CD4-positive, alpha-beta memory T cell (primary cell): ENCODE data around the gene PCBP1. TPM values are rescaled to one million over a fixed set of nuclear protein-coding genes. Genes with fewer than 3 reads are reported as not detected.
"Not testable (repeated sequence)": the region's sequence is repeated elsewhere in the genome, so short reads cannot be mapped to it uniquely, and the experiment has no call there.

Experiments used
- CTCF ChIA-PET: fragments of 350-600 bp; sonication (Branson Sonifier 250); formaldehyde crosslinking; loops from one replicate; lab custom pipeline; 2021; ENCODE audit warnings: inconsistent platforms; ENCODE audit not compliant: partially characterized antibody; lab: Charles Lee
- POLR2A ChIA-PET: fragments of 350-600 bp; sonication (Branson Sonifier 250); formaldehyde crosslinking; loops from one replicate; lab custom pipeline; 2021; ENCODE audit not compliant: partially characterized antibody; lab: Charles Lee
- DNase-seq, 5 donors: peaks; one replicate each; pipeline versions ENCODE4 v3.0.0 to v3.0.0-alpha.2; 2020 to 2022; ENCODE audit warnings: mixed read lengths in 1 of 5
- H3K27ac ChIP-seq: one replicate; pipeline ENCODE4 v1.7.0; 2013; ENCODE audit warnings: low read depth, low read length
- H3K27me3 ChIP-seq: 2 replicates; pipeline ENCODE4 v1.7.0; 2013; ENCODE audit warnings: mild to moderate bottlenecking, low read length, moderate library complexity; ENCODE audit not compliant: insufficient read depth
- H3K36me3 ChIP-seq: 2 replicates; pipeline ENCODE4 v1.7.0; 2013; ENCODE audit warnings: mild to moderate bottlenecking, low read length, moderate library complexity; ENCODE audit not compliant: insufficient read depth
- H3K4me1 ChIP-seq: 2 replicates; pipeline ENCODE4 v1.7.0; 2013; ENCODE audit warnings: mild to moderate bottlenecking, low read length, moderate library complexity; ENCODE audit not compliant: insufficient read depth
- H3K4me3 ChIP-seq, 2 donors: one replicate each; pipeline ENCODE4 v1.7.0; 2013; ENCODE audit warnings: low read length in 2 of 2, mild to moderate bottlenecking in 1 of 2
- H3K9me3 ChIP-seq, 2 donors: one replicate each; pipeline ENCODE4 v1.7.0; 2013; ENCODE audit warnings: low read length in 2 of 2, control low read depth in 1 of 2; ENCODE audit not compliant: control insufficient read depth in 1 of 2
- H3K27ac Mint-ChIP-seq, 7 donors: one replicate each; pipeline ENCODE4 v1.8.0; 2020 to 2021; ENCODE audit warnings: mixed read lengths in 7 of 7, mild to moderate bottlenecking in 6 of 7, inconsistent platforms in 3 of 7, moderate library complexity in 3 of 7
- H3K27me3 Mint-ChIP-seq, 2 donors: one replicate each; pipeline ENCODE4 v1.8.0; 2020 to 2021; ENCODE audit warnings: mixed read lengths in 2 of 2
- H3K36me3 Mint-ChIP-seq, 2 donors: one replicate each; pipeline ENCODE4 v1.8.0; 2020 to 2021; ENCODE audit warnings: mixed read lengths in 2 of 2, inconsistent platforms in 1 of 2, mild to moderate bottlenecking in 1 of 2
- H3K4me1 Mint-ChIP-seq, 4 donors: one replicate each; pipeline ENCODE4 v1.8.0; 2020 to 2021; ENCODE audit warnings: mixed read lengths in 4 of 4, mild to moderate bottlenecking in 1 of 4
- H3K4me3 Mint-ChIP-seq, 8 donors: one replicate each; pipeline ENCODE4 v1.8.0; 2020 to 2021; ENCODE audit warnings: mixed read lengths in 8 of 8, mild to moderate bottlenecking in 7 of 8, moderate library complexity in 6 of 8, inconsistent platforms in 3 of 8
- H3K9me3 Mint-ChIP-seq, 8 donors: one replicate each; pipeline ENCODE4 v1.8.0; 2020 to 2021; ENCODE audit warnings: mixed read lengths in 8 of 8, mild to moderate bottlenecking in 5 of 8, inconsistent platforms in 3 of 8, moderate library complexity in 1 of 8
- intact Hi-C: fragments of 100-400 bp; cut with micrococcal nuclease; formaldehyde crosslinking; loops from one replicate; pipeline ENCODE4 v1.15.1; 2023
- polyA plus RNA-seq, 2 donors: library from polyadenylated mRNA; unstranded; fragments of 300-500 nt; fragmentation: Illumina TruSeq; gene quantifications; one replicate each; pipeline ENCODE4 v1.2.3, GENCODE V29; 2021
- total RNA-seq, 2 experiments: library from RNA; stranded (reverse); gene quantifications; one replicate each; pipeline ENCODE4 v1.2.3, GENCODE V29; 2021

The PCBP1 gene
- total and polyA plus RNA-seq, 4 experiments from 2014 or later = 116 to 383 (median 263) TPM

- Histone ChIP-seq H3K27me3 (no peaks in the 10 kb centered on the region), H3K9me3 (no peaks in the 10 kb centered on the region), H3K4me1 (peaks cover 89% of the 10 kb centered on the region), H3K36me3 (no peaks in the 10 kb centered on the region), H3K4me3 (peak overlapping the region in 1 of 2 donors; percentile 55), H3K27ac (peak overlapping the region; percentile 83)
- Mint-ChIP-seq H3K4me1 (peaks cover 55 to 89% (median 66%) of the 10 kb centered on the region in 4 donors), H3K36me3 (no peaks in the 10 kb centered on the region), H3K27ac (peak overlapping the region; percentile 92 to 100 (median 97)), H3K4me3 (peak overlapping the region; percentile 69 to 92 (median 86)), H3K9me3 (no peaks in the 10 kb centered on the region), H3K27me3 (no peaks in the 10 kb centered on the region)
- intact Hi-C loops = loop anchor here (2.0 kb wide), 1 partner anchor 47 kb away; the partner anchor contains the start of gene PCBP1
- peak in 4 of 5 donors; percentile 28 to 81 (median 48) for DNase-seq
- ChIA-PET CTCF (interaction anchor here (1.0 to 8.7 kb wide), 15 partner anchors 9 to 222 kb away, joined by 3 to 101 read pairs (median 4); no protein-coding TSS in a partner anchor), POLR2A (interaction anchor here (1.2 to 25.9 kb wide), 14 partner anchors 9 to 488 kb away, joined by 3 to 2231 read pairs (median 12); partner anchors contain the start of genes C2orf42, MXD1 and PCBP1)
These were observed 46.4 kb downstream of the PCBP1 start for GRCh38 chr2:70133491-70134322.

- H3K27me3 ChIP-seq, H3K36me3 Mint-ChIP-seq, H3K9me3 Mint-ChIP-seq, H3K27me3 Mint-ChIP-seq, H3K9me3 ChIP-seq, DNase-seq, intact Hi-C loops, H3K4me3 ChIP-seq, H3K36me3 ChIP-seq: not testable (repeated sequence)
- Histone ChIP-seq H3K27ac (peak overlapping the region; percentile 83), H3K4me1 (peaks cover 90% of the 10 kb centered on the region)
- POLR2A ChIA-PET = interaction anchor here (1.3 to 25.9 kb wide), 11 partner anchors 9 to 489 kb away, joined by 5 to 2231 read pairs (median 15); partner anchors contain the start of genes C2orf42, MXD1 and PCBP1
- peak overlapping the region in 7 of 8 donors; percentile 70 to 92 (median 85) for H3K4me3 Mint-ChIP-seq
- peak overlapping the region; percentile 92 to 100 (median 97) for H3K27ac Mint-ChIP-seq
- CTCF ChIA-PET = interaction anchor here (1.2 to 8.7 kb wide), 13 partner anchors 8 to 222 kb away, joined by 3 to 101 read pairs (median 5); no protein-coding TSS in a partner anchor
- peaks cover 56 to 95% (median 70%) of the 10 kb centered on the region in 4 donors for H3K4me1 Mint-ChIP-seq
These were observed 47.2 kb downstream of the PCBP1 start for GRCh38 chr2:70134323-70134983.

Other genes starting within 250 kb of the PCBP1 start
- gene SNRNP27, start 193.5 kb upstream of the PCBP1 start, total RNA-seq = 10 to 100 TPM; 44.6 to 48.5 TPM
- 10 to 100 TPM; 62.6 to 66.0 TPM for gene SNRNP27, start 193.5 kb upstream of the PCBP1 start, polyA plus RNA-seq
- gene MXD1, start 172.4 kb upstream of the PCBP1 start, total RNA-seq = 10 to 100 TPM; 12.5 to 17.2 TPM
- gene MXD1, start 172.4 kb upstream of the PCBP1 start, polyA plus RNA-seq = 10 to 100 TPM in 1 of 2 donors, 1 to 10 TPM in 1; 4.7 to 12.3 TPM
- gene ASPRV1, start 125.8 kb upstream of the PCBP1 start, total RNA-seq = 1 to 10 TPM; 2.0 to 2.3 TPM
- gene ASPRV1, start 125.8 kb upstream of the PCBP1 start, polyA plus RNA-seq = 1 to 10 TPM; 1.1 TPM
- gene C2orf42, start 103.5 kb downstream of the PCBP1 start, total RNA-seq = 10 to 100 TPM; 36.7 to 47.9 TPM
- gene C2orf42, start 103.5 kb downstream of the PCBP1 start, polyA plus RNA-seq = 10 to 100 TPM; 22.4 to 26.6 TPM
- 100 to 1,000 TPM; 200 to 208 TPM for gene TIA1, start 161.2 kb downstream of the PCBP1 start, total RNA-seq
- gene TIA1, start 161.2 kb downstream of the PCBP1 start, polyA plus RNA-seq = 10 to 100 TPM; 43.3 to 51.2 TPM
- gene PCYOX1, start 170.7 kb downstream of the PCBP1 start, total RNA-seq = 10 to 100 TPM; 40.8 to 44.2 TPM
- gene PCYOX1, start 170.7 kb downstream of the PCBP1 start, polyA plus RNA-seq = 10 to 100 TPM; 21.5 to 32.9 TPM
- 100 to 1,000 TPM; 110 to 111 TPM for gene SNRPG, start 206.3 kb downstream of the PCBP1 start, total RNA-seq
- 100 to 1,000 TPM; 213 to 306 TPM for gene SNRPG, start 206.3 kb downstream of the PCBP1 start, polyA plus RNA-seq
- gene FAM136A, start 214.6 kb downstream of the PCBP1 start, total RNA-seq = 10 to 100 TPM; 26.2 to 27.4 TPM
- 10 to 100 TPM; 33.4 to 43.6 TPM for gene FAM136A, start 214.6 kb downstream of the PCBP1 start, polyA plus RNA-seq